Glutamatergic neuron (in vitro differentiated cells): ENCODE data around the gene FSTL3. TPM values are rescaled to one million over a fixed set of nuclear protein-coding genes. Genes with fewer than 3 reads are reported as not detected.

Source experiments
- DNase-seq: peaks from one replicate; pipeline ENCODE4 v3.0.0; 2022
- H3K27ac Mint-ChIP-seq: one replicate; pipeline ENCODE4 v1.8.0; 2020; ENCODE audit warnings: mild to moderate bottlenecking, mixed read lengths, inconsistent platforms; ENCODE audit not compliant: unreplicated experiment
- H3K27me3 Mint-ChIP-seq: one replicate; pipeline ENCODE4 v1.8.0; 2020; ENCODE audit warnings: mild to moderate bottlenecking, moderate library complexity, mixed read lengths, inconsistent platforms; ENCODE audit not compliant: unreplicated experiment
- H3K36me3 Mint-ChIP-seq: one replicate; pipeline ENCODE4 v1.8.0; 2020; ENCODE audit warnings: mild to moderate bottlenecking, mixed read lengths, inconsistent platforms; ENCODE audit not compliant: unreplicated experiment
- H3K4me1 Mint-ChIP-seq: one replicate; pipeline ENCODE4 v1.8.0; 2020; ENCODE audit warnings: mild to moderate bottlenecking, low read depth, mixed read lengths, inconsistent platforms; ENCODE audit not compliant: unreplicated experiment
- H3K4me3 Mint-ChIP-seq: one replicate; pipeline ENCODE4 v1.8.0; 2020; ENCODE audit warnings: mild to moderate bottlenecking, mixed read lengths, inconsistent platforms; ENCODE audit not compliant: unreplicated experiment
- H3K9me3 Mint-ChIP-seq: one replicate; pipeline ENCODE4 v1.8.0; 2020; ENCODE audit warnings: mild to moderate bottlenecking, moderate library complexity, mixed read lengths, inconsistent platforms; ENCODE audit not compliant: unreplicated experiment
- total RNA-seq: library from RNA; stranded (reverse); fragmentation: NEBNext Ultra II Directional; extraction: Animal tissue kit (Norgen Biotek cat#: 25700); gene quantifications from one replicate; pipeline ENCODE4 v1.2.1, GENCODE V29; 2021; ENCODE audit not compliant: unreplicated experiment
- TF ChIP-seq, protein P1 (sequence below): fragments of 200-600 bp; sonication (generic); IDR thresholded peaks from one replicate; pipeline ENCODE4 v1.5.0; 2021; ENCODE audit not compliant: partially characterized antibody, unreplicated experiment

FSTL3 gene
- total RNA-seq, 1 donor from 2014 or later, result 10.7 TPM

GRCh38 chr19:632579-633067 is 43.6 kb upstream of the FSTL3 start:
- H3K9me3 Mint-ChIP-seq, result peaks cover 6% of the 10 kb centered on the region
- H3K36me3 Mint-ChIP-seq, result no peaks in the 10 kb centered on the region
- peaks cover 15% of the 10 kb centered on the region for H3K4me1 Mint-ChIP-seq
- TF ChIP-seq, protein P1, sequence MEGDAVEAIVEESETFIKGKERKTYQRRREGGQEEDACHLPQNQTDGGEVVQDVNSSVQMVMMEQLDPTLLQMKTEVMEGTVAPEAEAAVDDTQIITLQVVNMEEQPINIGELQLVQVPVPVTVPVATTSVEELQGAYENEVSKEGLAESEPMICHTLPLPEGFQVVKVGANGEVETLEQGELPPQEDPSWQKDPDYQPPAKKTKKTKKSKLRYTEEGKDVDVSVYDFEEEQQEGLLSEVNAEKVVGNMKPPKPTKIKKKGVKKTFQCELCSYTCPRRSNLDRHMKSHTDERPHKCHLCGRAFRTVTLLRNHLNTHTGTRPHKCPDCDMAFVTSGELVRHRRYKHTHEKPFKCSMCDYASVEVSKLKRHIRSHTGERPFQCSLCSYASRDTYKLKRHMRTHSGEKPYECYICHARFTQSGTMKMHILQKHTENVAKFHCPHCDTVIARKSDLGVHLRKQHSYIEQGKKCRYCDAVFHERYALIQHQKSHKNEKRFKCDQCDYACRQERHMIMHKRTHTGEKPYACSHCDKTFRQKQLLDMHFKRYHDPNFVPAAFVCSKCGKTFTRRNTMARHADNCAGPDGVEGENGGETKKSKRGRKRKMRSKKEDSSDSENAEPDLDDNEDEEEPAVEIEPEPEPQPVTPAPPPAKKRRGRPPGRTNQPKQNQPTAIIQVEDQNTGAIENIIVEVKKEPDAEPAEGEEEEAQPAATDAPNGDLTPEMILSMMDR, result no peak
- peak overlapping the region; percentile 57 for H3K27ac Mint-ChIP-seq
- peak overlapping the region; percentile 99 for H3K4me3 Mint-ChIP-seq
- H3K27me3 Mint-ChIP-seq, result peaks cover 7% of the 10 kb centered on the region
- DNase-seq, result peak; percentile 71

GRCh38 chr19:633068-633785 is 43.0 kb upstream of the FSTL3 start, which contains the start of gene POLRMT:
POLRMT (minus strand) TSS chr19:633537; CDS start chr19:633512, 25 bp downstream.
- H3K4me1 Mint-ChIP-seq, result peaks cover 15% of the 10 kb centered on the region
- H3K4me3 Mint-ChIP-seq, result peak within 1 kb of the TSS; percentile 99
- DNase-seq, result peak; percentile 94
- peaks cover 7% of the 10 kb centered on the region for H3K27me3 Mint-ChIP-seq
- H3K9me3 Mint-ChIP-seq, result peaks cover 5% of the 10 kb centered on the region
- H3K27ac Mint-ChIP-seq, result peak within 1 kb of the TSS; percentile 82
- H3K36me3 Mint-ChIP-seq, result no peaks in the 10 kb centered on the region
- TF ChIP-seq, protein P1, result no peak

DNA sequence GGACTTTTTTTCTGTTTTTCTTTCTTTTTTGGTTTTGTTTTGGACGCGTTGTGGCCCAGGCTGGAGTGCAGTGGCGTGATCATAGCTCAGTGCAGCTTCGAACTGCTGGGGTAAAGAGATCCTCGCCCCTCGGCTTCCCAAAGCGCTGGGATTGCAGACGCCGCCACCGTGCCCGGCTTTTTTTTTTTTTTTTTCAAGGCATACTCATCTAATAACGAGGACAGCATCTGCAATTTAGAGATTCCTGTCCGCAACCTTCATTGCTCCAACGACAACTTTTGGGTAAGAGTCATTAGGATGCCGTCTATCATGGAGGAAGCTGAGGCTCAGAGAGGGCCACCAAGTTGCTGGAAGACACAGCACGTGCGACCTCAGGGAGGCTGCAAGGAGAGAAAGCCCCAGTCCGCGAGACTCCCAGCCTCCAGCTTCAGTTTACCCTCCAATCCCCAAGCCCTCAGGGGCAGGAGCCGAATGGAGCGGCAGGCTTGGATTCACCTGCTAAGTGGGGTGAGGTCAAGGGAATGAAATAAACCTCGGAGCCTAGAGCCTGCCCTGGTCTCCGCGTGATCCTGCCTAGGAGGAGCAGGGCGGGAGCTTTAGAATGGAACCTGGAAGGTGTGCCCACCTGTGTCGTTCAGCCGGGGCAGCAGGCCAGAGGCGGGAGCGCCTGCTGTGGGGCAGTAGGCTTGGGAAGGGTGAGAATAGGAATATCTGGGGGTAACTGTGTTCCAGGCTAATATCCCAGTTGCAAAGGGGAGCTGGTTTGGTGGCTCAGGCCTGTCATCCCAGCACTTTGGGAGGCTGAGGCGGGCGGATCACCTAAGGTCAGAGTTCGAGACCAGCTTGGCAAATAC is 42.2 kb upstream of the FSTL3 start:
- DNase-seq, result no peak
- peaks cover 2% of the 10 kb centered on the region for H3K9me3 Mint-ChIP-seq
- peak overlapping the region; percentile 97 for H3K4me3 Mint-ChIP-seq
- H3K27me3 Mint-ChIP-seq, result peaks cover 7% of the 10 kb centered on the region
- TF ChIP-seq, protein P1, result no peak
- H3K36me3 Mint-ChIP-seq, result no peaks in the 10 kb centered on the region
- peak overlapping the region; percentile 82 for H3K27ac Mint-ChIP-seq
- H3K4me1 Mint-ChIP-seq, result peaks cover 11% of the 10 kb centered on the region

DNA sequence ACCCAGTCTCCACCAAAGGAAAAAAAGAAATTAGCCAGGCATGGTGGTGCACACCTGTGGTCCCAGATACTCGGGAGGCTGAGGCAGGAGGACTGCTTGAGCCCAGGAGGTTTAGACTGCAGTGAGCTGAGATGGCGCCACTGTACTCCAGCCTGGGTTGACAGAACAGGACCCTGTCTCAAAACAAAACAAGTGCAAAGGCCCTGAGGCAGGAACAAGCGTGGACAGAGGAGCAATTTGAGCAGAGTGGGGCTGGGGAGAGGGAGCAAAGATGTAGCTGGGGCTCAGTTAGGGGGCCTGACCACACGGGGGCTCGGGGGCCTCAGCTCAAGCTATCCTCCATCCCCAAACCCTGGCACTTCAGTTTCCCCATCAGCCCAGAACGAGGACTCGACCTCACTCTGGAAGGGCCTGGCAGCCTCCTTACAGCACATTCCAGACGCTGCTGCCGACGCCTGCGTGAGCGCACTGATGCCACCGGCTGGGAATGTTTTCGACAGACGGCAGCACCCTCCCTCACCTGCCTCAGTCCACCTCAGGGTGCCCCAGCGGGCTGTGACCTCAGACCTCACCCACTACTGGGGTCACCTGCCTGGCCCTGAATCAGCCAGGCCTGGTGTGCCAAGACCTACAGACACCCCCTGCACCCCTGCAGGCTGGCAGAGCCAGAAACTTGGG is 41.1 kb upstream of the FSTL3 start:
- Mint-ChIP-seq H3K27ac (no peak overlapping the region), H3K27me3 (peaks cover 7% of the 10 kb centered on the region), H3K4me3 (no peak overlapping the region), H3K4me1 (peaks cover 3% of the 10 kb centered on the region), H3K9me3 (peaks cover 5% of the 10 kb centered on the region), H3K36me3 (no peaks in the 10 kb centered on the region)
- TF ChIP-seq, protein P1, result no peak
- no peak for DNase-seq
